GM12875 (cell line): ENCODE results near the gene BRMS1L.
"Not testable (repeated sequence)": the region's sequence is repeated elsewhere in the genome, so short reads cannot be mapped to it uniquely, and the experiment has no call there.

Experiments used
- H3K4me3 ChIP-seq: one replicate; pipeline ENCODE4 v1.5.1; 2011; ENCODE audit warnings: low read depth, low read length, control low read depth
- TF ChIP-seq, protein P1 (sequence below): IDR thresholded peaks from 2 replicates; pipeline ENCODE4 v1.5.1; 2011; ENCODE audit warnings: low read depth, mild to moderate bottlenecking, control low read depth, inconsistent platforms, low read length, moderate library complexity, borderline replicate concordance; ENCODE audit not compliant: insufficient read depth

BRMS1L gene

DNA sequence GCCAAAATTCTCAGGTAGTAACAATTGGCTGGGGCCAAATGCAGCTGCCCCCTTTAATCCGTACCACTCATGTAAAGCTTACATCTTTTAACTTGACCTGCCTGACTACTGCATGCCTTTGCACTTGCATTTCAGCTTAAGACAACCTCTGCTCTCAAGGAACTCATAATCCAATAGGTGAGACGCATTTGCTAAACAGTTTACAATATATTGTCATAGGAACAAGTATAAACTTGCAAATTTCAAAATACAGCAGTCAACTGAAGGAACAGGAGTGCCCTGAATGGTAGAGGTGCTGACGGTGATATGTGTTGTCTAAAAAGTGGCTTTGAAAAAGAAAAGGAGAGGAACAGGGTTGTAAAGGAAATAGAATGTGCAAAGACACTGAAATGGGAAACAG is 3.6 kb upstream of the BRMS1L start:
- TF ChIP-seq, protein P1, sequence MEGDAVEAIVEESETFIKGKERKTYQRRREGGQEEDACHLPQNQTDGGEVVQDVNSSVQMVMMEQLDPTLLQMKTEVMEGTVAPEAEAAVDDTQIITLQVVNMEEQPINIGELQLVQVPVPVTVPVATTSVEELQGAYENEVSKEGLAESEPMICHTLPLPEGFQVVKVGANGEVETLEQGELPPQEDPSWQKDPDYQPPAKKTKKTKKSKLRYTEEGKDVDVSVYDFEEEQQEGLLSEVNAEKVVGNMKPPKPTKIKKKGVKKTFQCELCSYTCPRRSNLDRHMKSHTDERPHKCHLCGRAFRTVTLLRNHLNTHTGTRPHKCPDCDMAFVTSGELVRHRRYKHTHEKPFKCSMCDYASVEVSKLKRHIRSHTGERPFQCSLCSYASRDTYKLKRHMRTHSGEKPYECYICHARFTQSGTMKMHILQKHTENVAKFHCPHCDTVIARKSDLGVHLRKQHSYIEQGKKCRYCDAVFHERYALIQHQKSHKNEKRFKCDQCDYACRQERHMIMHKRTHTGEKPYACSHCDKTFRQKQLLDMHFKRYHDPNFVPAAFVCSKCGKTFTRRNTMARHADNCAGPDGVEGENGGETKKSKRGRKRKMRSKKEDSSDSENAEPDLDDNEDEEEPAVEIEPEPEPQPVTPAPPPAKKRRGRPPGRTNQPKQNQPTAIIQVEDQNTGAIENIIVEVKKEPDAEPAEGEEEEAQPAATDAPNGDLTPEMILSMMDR, result no peak

GRCh38 chr14:35824446-35825165 is 1.5 kb upstream of the BRMS1L start:
- not testable (repeated sequence) for H3K4me3 ChIP-seq

More for the DNA sequence above, 3.6 kb upstream of the BRMS1L start:
- H3K4me3 ChIP-seq, result no peak overlapping the region

DNA sequence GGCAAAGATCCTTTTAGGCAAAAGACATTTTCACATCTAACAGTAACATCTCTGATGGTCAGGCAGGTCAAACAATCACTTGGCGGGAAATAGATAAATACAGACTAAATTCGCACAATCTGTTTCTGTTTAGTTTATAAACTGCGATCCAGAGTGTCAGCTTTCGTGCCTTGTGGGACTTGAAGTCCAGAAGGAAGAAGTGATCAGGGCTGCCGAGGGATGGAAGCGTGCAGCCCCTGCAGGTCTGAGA is 245 bp upstream of the BRMS1L start:
- TF ChIP-seq, protein P1, result no peak
- H3K4me3 ChIP-seq, result peak overlapping the region; percentile 26

- peak overlapping the region; percentile 58 for H3K4me3 ChIP-seq
- TF ChIP-seq, protein P1, result no peak
These were observed 846 bp downstream of the BRMS1L start for GRCh38 chr14:35826952-35827416.

DNA sequence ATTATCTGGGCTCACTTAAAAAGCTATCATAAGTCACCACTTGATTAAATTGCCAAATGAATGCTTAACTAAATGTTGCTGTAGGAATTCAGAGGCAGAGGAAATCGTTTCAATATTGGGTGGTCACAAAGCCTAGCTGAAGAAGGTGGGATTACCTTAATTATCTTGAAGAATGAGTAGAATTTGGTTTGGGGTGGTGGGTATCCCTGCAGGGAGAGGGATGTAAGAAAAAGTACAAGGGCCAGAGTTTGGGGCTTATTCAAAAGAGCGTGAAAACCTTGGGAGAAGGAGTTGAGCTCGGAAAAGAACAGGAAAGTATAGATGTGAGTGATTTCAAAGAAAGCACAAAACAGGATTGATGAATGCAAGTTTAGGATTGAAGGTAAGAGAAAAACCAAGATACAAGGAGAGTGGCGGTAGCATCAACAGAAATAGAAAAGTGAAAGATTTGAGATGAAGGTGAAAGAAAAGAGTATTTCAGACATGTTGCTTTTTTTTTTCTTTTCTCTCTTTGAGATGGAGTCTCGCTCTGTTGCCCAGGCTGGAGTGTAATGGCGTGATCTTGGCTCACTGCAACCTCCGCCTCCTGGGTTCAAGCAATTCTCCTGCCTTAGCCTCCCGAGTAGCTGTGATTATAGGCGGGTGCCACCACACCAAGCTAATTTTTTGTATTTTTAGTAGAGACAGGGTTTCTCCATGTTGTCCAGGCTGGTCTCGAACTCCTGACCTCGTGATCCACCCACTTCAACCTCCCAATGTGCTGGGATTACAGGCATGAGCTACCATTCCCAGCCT is 1.7 kb downstream of the BRMS1L start:
- TF ChIP-seq, protein P1, result no peak
- H3K4me3 ChIP-seq, result no peak overlapping the region

DNA sequence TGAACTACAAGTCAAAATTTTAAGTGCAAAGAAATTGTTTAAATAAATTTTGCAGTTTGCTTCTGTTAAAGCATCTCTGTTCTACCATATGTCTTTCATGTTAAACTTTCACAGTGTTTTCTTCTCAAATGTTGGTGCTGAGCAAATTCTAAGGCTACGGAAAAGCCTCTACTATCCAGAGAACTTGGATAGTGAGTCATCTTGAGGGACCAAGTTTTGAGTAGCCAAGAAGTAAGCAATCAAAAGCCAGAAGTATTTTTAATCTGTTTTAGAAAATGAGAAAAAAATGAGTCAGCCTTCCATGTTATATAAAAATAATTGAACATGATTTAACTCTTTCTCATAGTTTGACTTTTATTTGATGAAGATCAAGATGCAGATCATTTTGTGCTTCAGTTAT is 3.3 kb downstream of the BRMS1L start:
- no peak overlapping the region for H3K4me3 ChIP-seq
- TF ChIP-seq, protein P1, result no peak

DNA sequence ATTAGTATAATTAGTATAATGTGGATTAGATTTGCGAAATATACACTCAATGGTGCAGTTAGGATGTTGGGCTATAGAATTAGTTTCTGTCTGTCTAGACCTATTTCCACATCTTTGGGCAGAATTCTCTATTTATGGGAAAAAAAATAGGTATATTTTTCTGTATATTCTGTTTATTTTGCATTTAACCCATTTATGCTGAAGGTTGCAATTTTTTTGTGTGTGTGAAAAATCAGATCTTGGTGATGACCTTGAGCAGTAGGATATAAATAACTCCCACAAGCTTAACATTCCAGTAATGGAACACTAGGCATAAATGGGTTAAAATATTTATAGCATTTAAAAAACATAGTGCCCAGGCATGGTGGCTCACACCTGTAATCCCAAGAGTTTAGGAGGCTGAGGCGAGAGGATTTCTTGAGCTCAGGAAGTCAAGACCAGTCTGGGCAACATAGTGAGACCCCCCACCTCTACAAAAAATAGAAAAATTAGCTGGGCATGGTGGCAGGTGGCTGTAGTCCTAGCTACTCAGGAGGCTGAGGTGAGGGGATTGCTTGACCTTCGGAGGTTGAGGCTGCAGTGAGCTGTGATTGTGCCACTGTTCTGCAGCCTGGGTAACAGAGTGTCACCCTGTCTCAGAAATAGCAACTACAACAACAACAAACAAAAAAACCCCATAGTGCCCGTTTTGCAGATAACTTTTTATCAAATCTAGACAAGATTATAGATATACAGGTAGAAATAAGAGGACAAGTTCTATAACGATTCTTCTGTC is 9.3 kb downstream of the BRMS1L start:
- TF ChIP-seq, protein P1, result no peak

DNA sequence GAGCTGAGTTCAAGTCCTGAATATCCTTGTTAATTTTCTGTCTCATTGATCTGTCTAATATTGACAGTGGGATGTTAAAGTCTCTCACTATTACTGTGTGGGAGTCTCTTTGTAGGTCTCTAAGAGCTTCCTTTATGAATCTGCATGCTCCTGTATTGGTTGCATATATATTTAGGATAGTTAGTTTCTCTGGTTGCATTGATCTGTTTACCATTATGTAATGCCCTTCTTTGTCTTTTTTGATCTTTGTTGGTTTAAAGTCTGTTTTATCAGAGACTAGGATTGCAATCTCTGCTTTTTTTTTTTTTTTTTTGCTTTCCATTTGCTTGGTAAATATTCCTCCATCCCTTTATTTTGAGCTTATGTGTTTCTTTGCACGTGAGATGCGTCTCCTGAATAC is 15.6 kb downstream of the BRMS1L start:
- not testable (repeated sequence) for H3K4me3 ChIP-seq

More for the DNA sequence above, 9.3 kb downstream of the BRMS1L start:
- H3K4me3 ChIP-seq, result no peak overlapping the region

GRCh38 chr14:35842245-35842644 is 16.1 kb downstream of the BRMS1L start:
- H3K4me3 ChIP-seq, result not testable (repeated sequence)
